ENCODE results near the gene ZNF232.
"Not testable (repeated sequence)": the region's sequence is repeated elsewhere in the genome, so short reads cannot be mapped to it uniquely, and the experiment has no call there.

ZNF232 gene

DNA sequence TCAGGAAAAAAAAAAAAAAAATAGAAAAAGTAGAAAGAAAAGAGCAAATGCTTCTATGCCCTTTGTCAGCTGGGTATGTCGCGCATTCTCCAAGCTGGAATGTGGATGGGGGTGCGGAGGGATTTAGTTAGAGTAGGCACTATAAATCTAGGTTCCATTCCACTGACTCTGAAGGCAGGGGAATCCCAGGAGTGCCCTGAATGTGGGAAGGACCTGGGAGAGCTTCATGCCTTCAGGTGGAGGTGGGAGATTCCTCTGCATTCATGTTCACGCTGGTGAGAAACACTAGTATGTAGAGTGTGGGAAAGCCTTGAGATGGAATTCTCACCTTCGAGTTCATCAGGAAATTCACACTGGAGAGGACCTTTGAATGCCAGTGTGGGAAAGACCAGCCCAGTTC, 12.4 kb downstream of the ZNF232 start:
- no peak for DNase-seq (ENCODE audit: low read depth in 1 of 2, low spot score in 1 of 2)

DNA sequence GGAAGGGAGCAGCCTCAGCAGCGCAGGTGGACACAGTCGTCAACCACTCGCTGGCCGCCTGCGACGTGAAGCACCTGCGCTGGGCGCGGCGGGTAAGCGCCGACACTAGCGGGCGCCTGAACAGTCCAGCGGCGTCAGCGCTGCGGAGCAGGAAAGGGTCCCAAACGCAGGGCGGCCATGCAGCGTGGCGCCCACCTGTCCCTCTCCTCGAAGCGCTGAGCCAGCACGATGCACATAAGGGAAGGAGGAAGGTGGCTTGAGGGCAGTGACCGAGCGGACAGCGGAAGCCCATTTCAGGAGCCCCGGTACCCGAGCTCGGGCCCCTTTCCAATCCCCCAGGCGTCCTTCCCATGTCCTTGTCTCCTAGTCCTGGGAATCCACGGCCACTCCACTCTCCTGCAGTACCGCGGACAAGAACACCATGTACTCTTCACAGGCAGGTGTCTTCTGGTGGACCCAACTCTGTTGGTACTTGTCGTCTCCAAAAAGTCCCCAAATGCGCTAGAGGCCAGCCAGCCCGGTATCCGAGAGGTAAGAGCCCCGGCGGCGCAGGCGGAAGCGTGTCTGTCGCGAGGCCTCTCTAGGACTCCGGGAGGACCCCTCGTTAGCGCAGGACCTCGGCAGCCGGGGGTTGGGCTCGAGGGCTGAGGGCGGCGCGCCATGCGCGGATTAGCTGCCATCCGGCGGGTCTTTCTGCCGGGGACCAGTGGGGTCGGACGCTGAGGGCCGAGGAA, 14.4 kb downstream of the ZNF232 start:
- DNase-seq (ENCODE audit: low read depth in 1 of 2, low spot score in 1 of 2), result peak in 1 of 2 donors; percentile 16

DNA sequence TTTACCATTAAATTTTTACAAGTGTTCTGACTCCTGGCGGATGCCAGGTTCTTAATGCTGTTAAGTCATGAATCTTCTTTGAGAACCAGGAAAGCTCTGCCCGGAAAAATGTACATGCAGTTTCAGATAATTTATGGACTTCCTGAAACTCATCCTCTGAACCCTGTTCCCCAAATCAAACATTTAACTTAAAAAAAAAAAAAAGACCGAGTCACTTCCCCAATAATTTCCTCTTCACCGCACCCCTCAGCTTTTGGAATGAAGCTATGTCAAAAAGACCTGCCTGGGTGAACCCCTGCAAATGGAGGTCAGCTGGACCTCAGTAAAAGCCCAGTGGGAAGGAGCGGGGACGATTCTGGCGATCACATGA, 15.0 kb downstream of the ZNF232 start:
- no peak for DNase-seq (ENCODE audit: low read depth in 1 of 2, low spot score in 1 of 2)

DNA sequence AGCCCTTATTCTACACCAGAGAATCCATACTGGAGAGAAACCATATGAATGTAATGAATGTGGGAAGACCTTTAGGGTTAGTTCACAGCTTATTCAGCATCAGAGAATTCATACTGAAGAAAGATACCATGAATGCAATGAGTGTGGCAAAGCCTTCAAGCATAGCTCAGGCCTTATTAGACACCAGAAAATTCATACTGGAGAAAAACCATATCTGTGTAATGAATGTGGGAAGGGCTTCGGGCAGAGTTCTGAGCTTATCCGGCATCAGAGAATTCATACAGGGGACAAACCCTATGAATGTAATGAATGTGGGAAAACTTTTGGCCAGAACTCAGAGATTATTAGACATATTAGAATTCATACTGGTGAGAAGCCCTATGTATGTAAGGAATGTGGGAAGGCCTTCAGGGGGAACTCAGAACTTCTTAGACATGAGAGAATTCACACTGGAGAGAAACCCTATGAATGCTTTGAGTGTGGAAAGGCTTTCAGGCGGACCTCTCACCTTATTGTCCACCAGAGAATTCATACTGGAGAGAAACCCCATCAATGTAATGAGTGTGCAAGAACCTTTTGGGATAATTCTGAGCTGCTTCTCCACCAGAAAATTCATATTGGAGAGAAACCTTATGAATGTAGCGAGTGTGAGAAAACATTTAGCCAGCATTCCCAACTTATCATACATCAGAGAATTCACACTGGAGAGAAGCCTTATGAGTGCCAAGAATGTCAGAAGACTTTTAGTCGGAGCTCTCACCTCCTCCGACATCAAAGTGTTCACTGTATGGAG, 19.3 kb downstream of the ZNF232 start:
- no peak for DNase-seq (ENCODE audit: low read depth in 1 of 2, low spot score in 1 of 2)

DNA sequence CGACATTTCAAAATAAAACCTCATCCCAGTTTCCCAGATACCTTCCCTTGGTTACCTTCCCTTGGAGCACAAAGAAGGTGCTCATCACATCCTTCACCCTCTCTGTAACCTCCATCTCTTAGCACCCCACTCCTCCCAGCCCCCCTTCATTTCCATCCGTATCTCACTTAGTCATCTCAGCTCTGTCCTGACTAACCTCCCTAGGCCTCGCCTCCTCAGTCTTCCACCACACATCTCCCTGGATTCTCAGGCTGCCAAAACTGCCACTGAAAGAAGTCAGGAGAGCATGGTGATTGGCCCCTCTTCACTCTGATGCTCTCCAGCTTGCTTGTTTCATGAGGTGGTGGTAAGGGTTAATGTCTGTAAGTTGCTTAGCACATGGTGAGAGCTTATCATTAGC, 31.1 kb downstream of the ZNF232 start:
- no peak for DNase-seq (ENCODE audit: low read depth in 1 of 2, low spot score in 1 of 2)

DNA sequence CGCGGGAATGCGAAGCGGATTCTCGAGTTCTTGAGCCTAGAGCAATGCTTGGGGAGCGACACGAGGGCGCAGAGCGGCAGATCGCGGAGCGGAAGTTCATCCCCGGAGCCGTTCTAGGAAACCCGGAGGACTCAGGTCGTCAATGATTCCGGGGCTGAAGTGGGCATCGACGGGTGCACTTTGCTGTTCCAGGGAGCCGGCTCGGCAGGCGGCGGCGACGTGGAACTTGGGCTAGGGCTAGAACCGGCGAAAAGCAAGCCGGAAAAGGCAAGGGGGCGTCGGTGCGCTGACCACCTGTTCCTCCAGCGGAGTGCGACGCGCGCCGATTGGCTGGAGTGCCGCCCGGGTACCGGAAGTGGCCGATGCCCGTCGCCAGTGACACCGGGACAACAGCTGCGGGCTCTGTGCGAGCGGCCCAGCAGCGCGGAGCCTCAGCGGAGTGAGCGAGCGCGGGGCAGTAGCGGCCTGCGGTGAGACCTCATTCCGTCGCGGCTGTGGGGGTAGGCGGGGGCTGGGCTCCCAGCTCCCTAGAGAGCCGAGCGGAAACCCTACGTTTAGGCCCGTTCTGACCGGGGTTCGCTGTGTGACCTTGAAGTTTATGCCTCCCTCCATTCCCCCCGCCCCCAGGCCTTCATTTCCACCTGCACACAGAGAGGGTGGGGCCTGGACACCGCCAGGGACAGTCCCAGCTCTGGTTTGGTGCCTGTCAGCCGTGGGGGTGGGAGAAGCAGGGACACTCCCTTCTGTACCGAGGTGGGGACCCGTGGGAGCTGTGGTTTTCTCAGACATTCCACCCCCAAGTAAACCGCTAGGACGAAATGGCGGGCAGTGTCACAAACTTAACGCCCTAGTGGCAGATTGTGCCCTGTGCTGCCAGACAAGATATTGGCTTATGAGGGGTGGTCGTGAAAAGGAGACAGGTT, 33.3 kb downstream of the ZNF232 start, which contains the start of gene ZFP3:
TSS of gene ZFP3 (plus strand) at position 362 of the 923 bp plus-strand sequence. CDS start 13,038 bp downstream, outside the sequence.
- DNase-seq (ENCODE audit: low read depth in 1 of 2, low spot score in 1 of 2), result peak; percentile 59 to 64

DNA sequence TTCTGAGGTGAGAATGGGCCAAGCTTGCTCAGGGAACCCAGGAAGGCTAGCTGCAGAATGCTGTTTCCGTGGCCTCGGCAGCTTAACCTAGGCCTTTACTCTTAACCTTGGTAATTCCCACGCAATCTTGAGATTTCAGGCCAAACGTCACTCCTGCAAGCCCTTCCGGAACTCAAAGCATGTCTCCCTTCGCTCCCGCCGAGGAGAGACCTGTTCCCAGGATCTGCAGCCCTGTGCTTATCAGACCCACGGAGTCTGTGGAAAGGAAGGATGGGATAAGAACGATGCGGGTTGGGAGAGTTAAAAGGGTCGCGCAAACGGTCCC, 33.9 kb downstream of the ZNF232 start:
- no peak for DNase-seq (ENCODE audit: low read depth in 1 of 2, low spot score in 1 of 2)

DNA sequence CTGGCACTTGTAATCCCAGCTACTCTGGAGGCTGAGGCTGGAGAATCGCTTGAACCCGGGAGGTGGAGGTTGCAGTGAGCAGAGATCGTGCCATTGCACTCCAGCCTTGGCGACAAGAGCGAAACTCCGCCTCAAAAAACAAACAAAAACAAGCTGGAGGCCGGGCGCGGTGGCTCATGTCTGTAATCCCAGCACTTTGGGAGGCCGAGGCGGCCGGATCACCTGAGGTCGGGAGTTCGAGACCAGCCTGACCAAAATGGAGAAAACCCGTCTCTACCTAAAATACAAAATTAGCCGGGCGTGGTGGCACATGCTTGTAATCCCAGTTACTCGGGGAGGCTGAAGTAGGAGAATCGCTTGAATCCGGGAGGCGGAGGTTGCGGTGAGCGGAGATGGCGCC, 34.4 kb downstream of the ZNF232 start:
- not testable (repeated sequence) for DNase-seq (ENCODE audit: low read depth in 1 of 2, low spot score in 1 of 2)

DNA sequence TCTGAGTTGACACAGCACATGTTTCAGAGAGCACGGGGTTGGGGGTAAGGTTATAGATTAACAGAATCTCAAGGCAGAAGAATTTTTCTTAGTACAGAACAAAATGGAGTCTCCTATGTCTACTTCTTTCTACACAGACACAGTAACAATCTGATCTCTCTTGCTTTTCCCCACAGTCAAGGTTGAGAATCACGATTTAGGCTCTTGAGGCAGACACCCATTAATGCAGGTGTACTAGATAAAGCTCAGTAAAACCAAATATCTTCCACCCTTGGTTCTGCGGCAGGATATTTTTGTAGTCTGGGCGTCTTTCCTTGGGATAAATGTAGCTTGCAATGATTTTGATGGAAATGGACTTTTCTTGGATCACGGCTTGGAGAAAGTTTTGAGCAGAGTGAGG, 36.2 kb downstream of the ZNF232 start:
- DNase-seq (ENCODE audit: low read depth in 1 of 2, low spot score in 1 of 2), result not testable (repeated sequence)

DNA sequence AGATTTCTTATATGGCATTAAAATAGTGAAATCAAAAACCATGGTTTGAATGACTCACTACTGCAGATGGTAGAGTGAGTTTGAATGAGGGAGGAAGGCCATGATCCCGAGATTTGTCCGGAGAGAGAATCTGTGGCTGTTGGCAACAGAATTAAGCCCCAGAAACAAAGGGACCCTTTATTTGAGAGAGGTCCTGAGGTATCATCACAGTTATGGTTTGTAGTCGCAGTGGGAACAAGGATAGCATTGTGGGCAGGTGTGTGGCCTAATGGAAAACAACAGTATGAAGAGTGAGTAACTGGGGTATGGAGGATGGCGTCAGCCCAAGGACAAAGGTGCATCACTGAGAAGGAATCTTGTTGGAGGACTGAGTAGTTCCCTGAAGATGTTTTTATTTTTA, 42.0 kb downstream of the ZNF232 start:
- no peak for DNase-seq (ENCODE audit: low read depth in 1 of 2, low spot score in 1 of 2)

DNA sequence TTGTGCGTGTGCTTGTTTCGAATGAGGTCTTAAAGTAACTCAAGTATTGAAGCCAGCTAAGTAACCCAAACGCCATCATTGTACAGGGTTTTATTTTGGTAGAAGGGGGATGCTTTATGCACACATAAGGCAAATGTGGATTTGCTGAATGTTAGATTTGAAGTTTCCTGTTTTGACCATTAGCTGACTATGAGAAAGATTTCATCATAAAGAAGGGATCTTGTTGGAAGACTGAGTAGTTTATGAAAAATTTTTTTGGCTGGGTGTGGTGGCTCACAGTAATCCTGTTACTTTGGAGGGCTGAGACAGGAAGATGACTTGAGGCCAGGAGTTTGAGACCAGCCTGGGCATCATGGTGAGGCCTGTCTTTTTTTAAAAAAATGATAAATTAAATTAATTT, 43.4 kb downstream of the ZNF232 start:
- DNase-seq (ENCODE audit: low read depth in 1 of 2, low spot score in 1 of 2), result no peak

DNA sequence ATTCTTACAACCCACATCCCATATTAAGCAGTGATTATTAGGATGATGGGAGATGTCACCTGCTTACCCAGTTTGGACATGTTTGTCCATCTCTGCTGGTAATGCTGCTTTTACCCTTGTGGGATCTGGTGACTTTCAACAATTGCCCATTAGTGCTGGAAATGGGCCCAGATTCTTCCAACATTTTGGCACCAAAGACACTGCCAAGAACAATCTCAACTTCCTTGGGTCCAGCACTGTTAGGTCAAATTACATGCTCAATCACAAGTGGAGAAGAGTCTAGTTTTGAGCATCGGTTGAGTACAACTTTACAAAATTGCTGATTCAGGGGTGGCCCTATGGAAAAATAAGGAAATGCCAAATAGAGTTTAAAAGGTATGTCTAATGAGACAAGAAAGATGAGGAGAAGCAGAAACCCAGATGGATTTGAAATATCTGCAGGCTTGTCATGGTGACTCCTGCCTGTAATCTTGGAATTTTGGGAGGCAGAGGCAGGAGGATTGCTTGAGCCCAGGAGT, 46.4 kb downstream of the ZNF232 start:
- DNase-seq (ENCODE audit: low read depth in 1 of 2, low spot score in 1 of 2), result no peak

All from activated CD4-positive, alpha-beta T cell treated with anti-CD3 and anti-CD28 coated beads, Interleukin-2, amount 50 U/mL, for 24 hours (primary cell).